ENCODE measurements around the gene MT1B. TPM values are rescaled to one million over a fixed set of nuclear protein-coding genes. Genes with fewer than 3 reads are reported as not detected.

The MT1B gene
- total RNA-seq, 2 donors from 2014 or later, result not detected

DNA sequence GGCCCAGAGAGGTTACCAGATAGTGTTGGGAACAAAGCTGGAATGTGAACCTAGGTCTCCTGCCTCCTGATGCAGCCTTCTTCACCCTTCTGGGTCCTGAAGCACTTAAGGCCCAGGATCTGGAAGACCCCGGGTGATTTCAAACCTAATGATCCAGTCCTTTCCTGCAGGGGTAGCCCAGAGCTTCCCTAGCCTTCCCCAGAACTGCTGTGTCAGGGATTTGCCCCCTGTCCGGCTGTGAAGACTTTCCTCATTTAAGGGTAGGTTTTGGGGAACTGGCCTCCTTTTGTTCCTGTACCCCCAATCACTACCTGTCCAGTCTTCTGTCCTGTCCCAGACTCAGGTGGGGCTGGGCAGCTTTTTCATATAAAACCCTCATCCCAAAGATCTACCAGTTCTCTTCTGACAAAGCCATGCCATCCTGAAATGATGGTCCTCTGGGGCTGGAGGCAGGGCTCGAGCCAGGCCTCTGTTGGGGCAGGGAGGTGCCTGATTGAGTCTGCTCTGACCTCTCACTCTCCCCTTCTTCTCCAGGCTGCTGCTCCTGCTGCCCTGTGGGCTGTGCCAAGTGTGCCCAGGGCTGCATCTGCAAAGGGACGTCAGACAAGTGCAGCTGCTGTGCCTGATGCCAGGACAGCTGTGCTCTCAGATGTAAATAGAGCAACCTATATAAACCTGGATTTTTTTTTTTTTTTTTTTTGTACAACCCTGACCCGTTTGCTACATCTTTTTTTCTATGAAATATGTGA lies 31.9 kb downstream of the MT1B start:
- DNase-seq (ENCODE audit: low spot score) (no peak), ATAC-seq (ENCODE audit: insufficient number of reproducible peaks, low FRiP score, low read depth) (no peak)
- H3K36me3 ChIP-seq, result no peaks in the 10 kb centered on the region
- H3K27ac ChIP-seq, result peak overlapping the region; percentile 80
- H3K4me1 ChIP-seq (ENCODE audit: control insufficient read depth in 1 of 2, low read depth in 2 of 2), result peaks cover 20 to 35% of the 10 kb centered on the region in 2 donors
- no peaks in the 10 kb centered on the region for H3K9me3 ChIP-seq
- TF ChIP-seq, protein P1, sequence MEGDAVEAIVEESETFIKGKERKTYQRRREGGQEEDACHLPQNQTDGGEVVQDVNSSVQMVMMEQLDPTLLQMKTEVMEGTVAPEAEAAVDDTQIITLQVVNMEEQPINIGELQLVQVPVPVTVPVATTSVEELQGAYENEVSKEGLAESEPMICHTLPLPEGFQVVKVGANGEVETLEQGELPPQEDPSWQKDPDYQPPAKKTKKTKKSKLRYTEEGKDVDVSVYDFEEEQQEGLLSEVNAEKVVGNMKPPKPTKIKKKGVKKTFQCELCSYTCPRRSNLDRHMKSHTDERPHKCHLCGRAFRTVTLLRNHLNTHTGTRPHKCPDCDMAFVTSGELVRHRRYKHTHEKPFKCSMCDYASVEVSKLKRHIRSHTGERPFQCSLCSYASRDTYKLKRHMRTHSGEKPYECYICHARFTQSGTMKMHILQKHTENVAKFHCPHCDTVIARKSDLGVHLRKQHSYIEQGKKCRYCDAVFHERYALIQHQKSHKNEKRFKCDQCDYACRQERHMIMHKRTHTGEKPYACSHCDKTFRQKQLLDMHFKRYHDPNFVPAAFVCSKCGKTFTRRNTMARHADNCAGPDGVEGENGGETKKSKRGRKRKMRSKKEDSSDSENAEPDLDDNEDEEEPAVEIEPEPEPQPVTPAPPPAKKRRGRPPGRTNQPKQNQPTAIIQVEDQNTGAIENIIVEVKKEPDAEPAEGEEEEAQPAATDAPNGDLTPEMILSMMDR (IDR thresholded peaks at IDR 0.05), result no peak
- H3K4me3 ChIP-seq, result peak overlapping the region; percentile 85
- H3K27me3 ChIP-seq (replicated peaks; ENCODE audit: insufficient read depth), result no peaks in the 10 kb centered on the region

DNA sequence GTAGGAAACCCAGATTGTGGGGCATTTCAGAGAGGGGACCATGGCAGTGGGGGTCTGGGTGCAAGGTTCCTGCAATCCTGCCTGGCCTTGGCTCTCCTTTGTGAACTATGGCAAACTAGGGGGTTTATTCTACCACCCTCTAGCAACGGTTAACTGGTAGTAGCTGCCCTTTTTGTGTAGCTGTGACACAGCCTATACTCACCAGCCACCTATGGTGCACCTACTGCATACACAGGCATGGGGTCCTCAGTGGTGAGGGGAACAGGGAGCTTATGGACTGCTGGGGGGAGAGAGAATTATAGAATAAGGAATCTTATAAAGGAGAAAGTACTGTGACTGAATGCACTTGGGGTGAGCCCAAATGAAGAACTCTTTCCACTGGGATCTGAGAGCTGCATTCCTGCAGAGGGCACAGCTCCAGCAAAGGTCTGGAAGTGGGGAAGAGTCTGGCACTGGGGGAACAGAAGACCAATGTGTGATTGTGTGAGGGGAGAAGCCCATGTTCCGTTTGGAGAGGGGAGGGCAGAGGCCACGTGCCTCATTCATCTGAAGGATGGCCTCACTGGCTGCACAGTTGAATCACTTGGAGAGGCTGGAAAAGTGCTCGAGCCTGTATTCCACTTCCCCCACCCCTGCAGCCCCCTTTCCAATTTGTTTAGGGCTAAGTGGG lies 32.7 kb downstream of the MT1B start:
- Histone ChIP-seq H3K27ac (peak overlapping the region; percentile 80), H3K36me3 (no peaks in the 10 kb centered on the region), H3K4me1 (ENCODE audit: control insufficient read depth in 1 of 2, low read depth in 2 of 2) (peaks cover 20 to 35% of the 10 kb centered on the region in 2 donors), H3K9me3 (no peaks in the 10 kb centered on the region), H3K4me3 (peak overlapping the region; percentile 85), H3K27me3 (replicated peaks; ENCODE audit: insufficient read depth) (no peaks in the 10 kb centered on the region)
- ATAC-seq (ENCODE audit: insufficient number of reproducible peaks, low FRiP score, low read depth), result no peak
- no peak for DNase-seq (ENCODE audit: low spot score)
- TF ChIP-seq, protein P1 (IDR thresholded peaks at IDR 0.05), result no peak

DNA sequence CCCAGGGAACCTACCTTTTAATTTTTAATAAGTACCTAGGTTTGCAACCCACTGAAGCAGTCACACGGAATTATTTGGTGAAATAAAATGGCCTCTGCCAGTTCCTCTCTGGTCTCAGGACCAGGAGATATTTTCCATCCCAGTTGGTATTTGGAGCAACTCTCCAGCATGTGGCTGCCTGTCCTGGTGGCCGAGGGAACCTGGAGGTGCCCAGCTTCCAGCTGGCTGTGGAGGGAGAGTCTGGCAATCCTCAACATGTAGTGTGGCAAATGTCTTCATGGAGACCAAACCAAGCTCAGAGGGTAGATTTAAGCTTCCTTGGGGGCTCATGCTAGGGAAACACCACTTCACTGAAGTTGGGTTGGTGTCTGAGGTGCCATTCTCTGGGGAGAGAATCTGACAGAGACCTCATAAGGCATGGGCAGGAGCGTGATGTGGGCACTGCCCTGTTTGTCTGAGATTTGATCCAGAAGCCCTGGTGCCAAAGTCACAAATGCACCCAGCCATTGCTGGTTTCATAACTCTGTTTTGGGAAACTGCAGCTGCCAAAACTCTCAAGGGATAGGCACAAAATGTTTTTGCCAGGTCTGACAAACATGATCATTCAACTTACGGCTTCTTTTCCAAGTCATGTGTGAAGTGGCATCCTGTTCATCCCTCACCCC lies 33.4 kb downstream of the MT1B start:
- ATAC-seq (ENCODE audit: insufficient number of reproducible peaks, low FRiP score, low read depth) (no peak), DNase-seq (ENCODE audit: low spot score) (no peak)
- Histone ChIP-seq H3K4me3 (peak overlapping the region; percentile 85), H3K4me1 (ENCODE audit: control insufficient read depth in 1 of 2, low read depth in 2 of 2) (peaks cover 20 to 35% of the 10 kb centered on the region in 2 donors), H3K9me3 (no peaks in the 10 kb centered on the region), H3K36me3 (no peaks in the 10 kb centered on the region), H3K27ac (peak overlapping the region; percentile 80), H3K27me3 (replicated peaks; ENCODE audit: insufficient read depth) (no peaks in the 10 kb centered on the region)
- TF ChIP-seq, protein P1 (IDR thresholded peaks at IDR 0.05), result no peak

DNA sequence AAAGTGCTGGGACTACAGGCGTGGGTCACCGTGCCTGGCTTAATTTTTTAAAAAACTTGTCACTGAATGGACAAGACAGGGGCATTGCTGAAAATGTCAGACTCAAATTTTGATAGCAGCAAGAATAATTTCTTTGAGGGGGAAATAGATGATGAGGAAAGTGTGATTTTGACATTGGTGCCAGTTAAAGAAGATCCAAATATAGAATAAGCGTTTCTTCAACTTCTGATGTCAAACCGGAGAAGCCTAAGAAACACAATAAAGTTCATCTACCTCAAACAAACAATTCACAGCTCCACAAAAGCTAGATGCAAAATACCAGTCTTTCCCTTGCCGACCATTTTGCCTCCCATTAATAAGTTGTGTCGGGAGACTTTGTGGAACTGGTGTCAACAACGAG lies 35.1 kb downstream of the MT1B start:
- H3K36me3 ChIP-seq, result no peaks in the 10 kb centered on the region
- no peak overlapping the region for H3K27ac ChIP-seq
- H3K4me1 ChIP-seq (ENCODE audit: control insufficient read depth in 1 of 2, low read depth in 2 of 2), result peaks cover 18 to 29% of the 10 kb centered on the region in 2 donors
- TF ChIP-seq, protein P1 (IDR thresholded peaks at IDR 0.05), result no peak
- DNase-seq (ENCODE audit: low spot score) (no peak), ATAC-seq (ENCODE audit: insufficient number of reproducible peaks, low FRiP score, low read depth) (no peak)
- H3K4me3 ChIP-seq, result no peak overlapping the region
- H3K9me3 ChIP-seq, result no peaks in the 10 kb centered on the region
- H3K27me3 ChIP-seq (replicated peaks; ENCODE audit: insufficient read depth), result no peaks in the 10 kb centered on the region

DNA sequence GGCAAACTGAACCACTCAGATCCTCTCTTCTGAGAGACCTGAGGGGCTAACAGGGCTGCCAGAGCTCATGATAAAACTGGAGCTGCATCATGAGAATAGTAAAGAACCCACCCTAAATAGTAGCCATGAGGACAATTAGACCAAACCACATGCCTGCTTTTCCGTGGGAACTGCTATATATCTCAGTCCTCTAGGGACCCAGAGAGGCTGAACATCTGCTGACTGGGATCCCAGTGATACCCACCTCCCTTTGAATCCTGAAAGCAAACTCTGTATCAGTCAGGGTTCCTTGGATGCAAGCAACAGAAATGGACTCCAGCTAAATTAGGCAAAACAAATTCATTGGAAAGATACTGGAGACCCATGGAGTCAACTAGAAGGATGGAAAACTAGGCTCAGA lies 37.1 kb downstream of the MT1B start:
- no peak overlapping the region for H3K27ac ChIP-seq
- H3K27me3 ChIP-seq (replicated peaks; ENCODE audit: insufficient read depth), result no peaks in the 10 kb centered on the region
- TF ChIP-seq, protein P1 (IDR thresholded peaks at IDR 0.05), result no peak
- no peak overlapping the region for H3K4me3 ChIP-seq
- no peak for ATAC-seq (ENCODE audit: insufficient number of reproducible peaks, low FRiP score, low read depth)
- H3K36me3 ChIP-seq, result no peaks in the 10 kb centered on the region
- no peaks in the 10 kb centered on the region for H3K9me3 ChIP-seq
- H3K4me1 ChIP-seq (ENCODE audit: control insufficient read depth in 1 of 2, low read depth in 2 of 2), result peaks cover 15 to 23% of the 10 kb centered on the region in 2 donors
- no peak for DNase-seq (ENCODE audit: low spot score)

Data from thoracic aorta (tissue), 2 donors.